Activated T-helper 1 cell treated with Interleukin-2 at 50 U/mL for 16 hours (primary cell): Measurements from ENCODE around the gene ZNF302.

Experiments used
- DNase-seq: peaks from one replicate; pipeline ENCODE4 v3.0.0-alpha.2; 2020; ENCODE audit warnings: low read depth

Gene ZNF302

DNA sequence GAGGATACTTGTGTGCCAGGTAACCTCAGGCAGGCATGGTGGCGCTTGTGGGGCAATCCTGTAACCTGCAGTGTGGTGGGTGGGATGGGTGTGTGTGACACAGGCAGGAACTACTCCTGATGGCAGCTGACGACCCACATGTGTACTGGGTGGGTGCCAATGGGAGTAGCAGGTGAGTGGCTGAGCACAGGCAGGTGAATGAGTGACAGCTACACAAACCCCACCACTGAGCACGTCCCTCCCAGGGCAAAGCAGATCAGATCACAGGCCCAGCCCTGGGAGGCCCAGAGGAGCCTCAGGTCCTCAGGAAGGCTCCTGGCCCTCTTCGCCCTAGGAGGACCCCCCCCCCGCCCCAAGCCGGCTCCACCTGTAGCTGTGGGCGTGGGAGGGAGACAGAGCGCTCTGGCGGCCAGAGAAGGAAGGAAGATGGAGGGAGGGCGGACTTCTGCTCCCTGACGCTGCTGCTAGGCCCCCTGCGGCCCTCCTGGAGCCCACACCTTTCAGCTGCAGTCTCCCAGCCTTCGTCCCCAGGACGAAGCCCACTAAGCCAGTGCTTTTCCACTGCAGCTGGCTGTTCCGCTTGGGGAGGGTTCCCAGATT, 55.2 kb downstream of the ZNF302 start:
- DNase-seq = no peak

- peak; percentile 2 for DNase-seq
Observed at GRCh38 chr19:34733266-34733745, 55.8 kb downstream of the ZNF302 start.

- DNase-seq = peak; percentile 57
Observed at GRCh38 chr19:34733746-34734536, 56.5 kb downstream of the ZNF302 start, which contains the start of gene ZNF181. ZNF181 (plus strand) TSS chr19:34734243; CDS start chr19:34735038, 795 bp downstream.

DNA sequence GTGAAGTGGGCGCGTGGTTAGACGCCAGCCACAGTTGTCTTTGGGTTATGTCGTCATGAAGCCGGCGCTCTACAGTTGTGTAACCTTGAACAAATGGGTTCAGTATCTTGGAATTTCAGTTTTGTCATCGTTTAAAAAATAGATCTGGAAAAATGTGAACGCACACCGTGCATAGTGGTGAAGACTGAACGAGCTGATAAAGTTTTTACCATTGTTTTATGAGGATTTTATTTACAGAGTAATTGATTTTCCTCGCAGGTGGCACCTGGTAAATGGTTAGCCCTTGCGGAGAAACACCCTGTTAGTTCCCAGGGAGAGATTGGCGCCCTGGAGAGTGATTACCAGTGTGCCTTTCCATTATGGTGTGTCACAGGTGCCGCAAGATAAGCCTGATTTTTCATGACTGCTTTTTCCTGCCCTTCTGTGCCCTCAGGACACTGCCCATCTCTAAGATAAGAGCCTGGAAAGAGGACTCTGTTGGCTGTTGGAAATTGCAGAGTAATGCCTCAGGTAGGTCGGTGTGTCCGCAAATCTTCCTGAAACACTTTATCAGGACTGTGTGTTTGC, 57.1 kb downstream of the ZNF302 start:
- DNase-seq = no peak
